ENCODE results near the gene LGR5. TPM values are rescaled to one million over a fixed set of nuclear protein-coding genes. Genes with fewer than 3 reads are reported as not detected.

Gene LGR5
- total and polyA plus RNA-seq, 2 of the 4 experiments (the other 2 are of a cell fraction), result not detected

GRCh38 chr12:71439613-71440344, at the start of gene LGR5 (continued):
- TF ChIP-seq RFX5 (IDR thresholded peaks at IDR 0.05; ENCODE audit: low read depth, low read length) (no peak), MXI1 (IDR thresholded peaks at IDR 0.05; ENCODE audit: borderline replicate concordance, low read depth, low read length) (no peak), CEBPB (IDR thresholded peaks at IDR 0.05; ENCODE audit: low read depth, low read length) (no peak), NFE2L2 (IDR thresholded peaks at IDR 0.05; ENCODE audit: low read depth, low read length) (no peak), RAD21 (IDR thresholded peaks at IDR 0.05; ENCODE audit: low read length) (no peak), FOS (IDR thresholded peaks at IDR 0.05; ENCODE audit: low read depth, low read length) (no peak), MAFK (IDR thresholded peaks at IDR 0.05; ENCODE audit: low read depth, low read length) (no peak), POLR2A (IDR thresholded peaks at IDR 0.05; ENCODE audit: low read depth, low read length) (no peak)

All from IMR-90 (cell line).